ENCODE measurements around the gene RPL18A.

DNA sequence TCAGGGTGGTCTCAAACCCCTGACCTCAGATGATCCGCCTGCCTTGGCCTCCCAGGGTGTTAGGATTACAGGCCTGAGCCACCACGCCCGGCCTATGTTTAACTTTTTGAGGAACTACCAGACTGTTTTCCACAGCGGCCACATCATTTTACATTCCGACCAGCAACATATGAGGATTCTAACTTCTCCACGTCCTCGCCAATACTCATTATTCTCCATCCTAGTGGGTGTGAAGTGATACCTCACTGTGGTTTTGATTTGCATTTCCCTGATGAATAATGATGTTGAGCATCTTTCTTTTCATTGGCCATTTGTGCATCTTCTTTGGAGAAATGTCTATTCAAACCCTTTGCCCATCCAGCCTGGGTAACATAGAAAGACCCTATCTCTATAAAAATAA, 26.8 kb downstream of the RPL18A start:
- TF ChIP-seq, protein P1, sequence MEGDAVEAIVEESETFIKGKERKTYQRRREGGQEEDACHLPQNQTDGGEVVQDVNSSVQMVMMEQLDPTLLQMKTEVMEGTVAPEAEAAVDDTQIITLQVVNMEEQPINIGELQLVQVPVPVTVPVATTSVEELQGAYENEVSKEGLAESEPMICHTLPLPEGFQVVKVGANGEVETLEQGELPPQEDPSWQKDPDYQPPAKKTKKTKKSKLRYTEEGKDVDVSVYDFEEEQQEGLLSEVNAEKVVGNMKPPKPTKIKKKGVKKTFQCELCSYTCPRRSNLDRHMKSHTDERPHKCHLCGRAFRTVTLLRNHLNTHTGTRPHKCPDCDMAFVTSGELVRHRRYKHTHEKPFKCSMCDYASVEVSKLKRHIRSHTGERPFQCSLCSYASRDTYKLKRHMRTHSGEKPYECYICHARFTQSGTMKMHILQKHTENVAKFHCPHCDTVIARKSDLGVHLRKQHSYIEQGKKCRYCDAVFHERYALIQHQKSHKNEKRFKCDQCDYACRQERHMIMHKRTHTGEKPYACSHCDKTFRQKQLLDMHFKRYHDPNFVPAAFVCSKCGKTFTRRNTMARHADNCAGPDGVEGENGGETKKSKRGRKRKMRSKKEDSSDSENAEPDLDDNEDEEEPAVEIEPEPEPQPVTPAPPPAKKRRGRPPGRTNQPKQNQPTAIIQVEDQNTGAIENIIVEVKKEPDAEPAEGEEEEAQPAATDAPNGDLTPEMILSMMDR (IDR thresholded peaks at IDR 0.05; ENCODE audit: insufficient read depth, low read length) = no peak
- no peak for TF ChIP-seq GABPA (IDR thresholded peaks at IDR 0.05; ENCODE audit: low read depth)
